Neural cell (in vitro differentiated cells): ENCODE data around the gene NBR1.

Source experiments
- EZH2 ChIP-seq: fragments of 200-600, 300-800 bp; shearing (Covaris generic), sonication (generic); IDR thresholded peaks from 2 replicates; pipeline ENCODE4 v1.6.1; 2014; ENCODE audit warnings: antibody characterized with exemption, low read length, borderline replicate concordance, mild to moderate bottlenecking; ENCODE audit not compliant: insufficient read depth, poor library complexity, severe bottlenecking
- MXI1 ChIP-seq: fragments of 450-650 bp; conservative IDR thresholded peaks from 2 replicates; pipeline ENCODE4 v1.6.1; 2014; ENCODE audit warnings: antibody characterized with exemption, mild to moderate bottlenecking; ENCODE audit not compliant: poor library complexity, severe bottlenecking
- POLR2AphosphoS5 ChIP-seq: IDR thresholded peaks from 2 replicates; pipeline ENCODE4 v1.6.1; 2012
- RAD21 ChIP-seq: fragments of 450-650 bp; conservative IDR thresholded peaks from 2 replicates; pipeline ENCODE4 v1.6.1; 2014; ENCODE audit warnings: antibody characterized with exemption, mild to moderate bottlenecking, moderate library complexity
- TAF1 ChIP-seq: IDR thresholded peaks from 2 replicates; pipeline ENCODE4 v1.6.1; 2012; ENCODE audit warnings: low read depth
- TF ChIP-seq, protein P1 (sequence below): fragments of 450-650 bp; IDR thresholded peaks from 2 replicates; pipeline ENCODE4 v1.5.1; 2014; ENCODE audit warnings: antibody characterized with exemption, mild to moderate bottlenecking, moderate library complexity; ENCODE audit not compliant: poor library complexity, severe bottlenecking
- TF ChIP-seq, protein P2 (sequence below): IDR thresholded peaks from 2 replicates; pipeline ENCODE4 v1.6.1; 2012; ENCODE audit warnings: borderline replicate concordance

DNA sequence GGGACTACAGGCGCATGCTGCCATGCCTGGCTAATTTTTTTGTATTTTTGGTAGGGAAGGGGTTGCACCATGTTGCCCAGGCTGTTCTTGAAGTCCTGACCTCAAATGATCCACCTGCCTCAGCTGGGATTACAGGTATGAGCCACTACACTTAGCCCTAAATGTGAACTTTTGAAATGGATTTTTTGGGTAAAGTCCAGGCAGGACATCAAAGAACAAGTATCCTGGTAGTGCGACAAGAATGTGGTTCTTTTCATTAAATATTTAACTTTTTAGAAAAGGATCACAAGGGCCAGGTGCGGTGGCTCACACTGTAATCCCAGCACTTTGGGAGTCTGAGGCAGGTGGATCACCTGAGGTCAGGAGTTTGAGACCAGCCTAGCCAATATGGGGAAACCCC is 15.3 kb upstream of the NBR1 start:
- TF ChIP-seq, protein P1, sequence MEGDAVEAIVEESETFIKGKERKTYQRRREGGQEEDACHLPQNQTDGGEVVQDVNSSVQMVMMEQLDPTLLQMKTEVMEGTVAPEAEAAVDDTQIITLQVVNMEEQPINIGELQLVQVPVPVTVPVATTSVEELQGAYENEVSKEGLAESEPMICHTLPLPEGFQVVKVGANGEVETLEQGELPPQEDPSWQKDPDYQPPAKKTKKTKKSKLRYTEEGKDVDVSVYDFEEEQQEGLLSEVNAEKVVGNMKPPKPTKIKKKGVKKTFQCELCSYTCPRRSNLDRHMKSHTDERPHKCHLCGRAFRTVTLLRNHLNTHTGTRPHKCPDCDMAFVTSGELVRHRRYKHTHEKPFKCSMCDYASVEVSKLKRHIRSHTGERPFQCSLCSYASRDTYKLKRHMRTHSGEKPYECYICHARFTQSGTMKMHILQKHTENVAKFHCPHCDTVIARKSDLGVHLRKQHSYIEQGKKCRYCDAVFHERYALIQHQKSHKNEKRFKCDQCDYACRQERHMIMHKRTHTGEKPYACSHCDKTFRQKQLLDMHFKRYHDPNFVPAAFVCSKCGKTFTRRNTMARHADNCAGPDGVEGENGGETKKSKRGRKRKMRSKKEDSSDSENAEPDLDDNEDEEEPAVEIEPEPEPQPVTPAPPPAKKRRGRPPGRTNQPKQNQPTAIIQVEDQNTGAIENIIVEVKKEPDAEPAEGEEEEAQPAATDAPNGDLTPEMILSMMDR, result no peak
- TF ChIP-seq EZH2 (no peak), POLR2AphosphoS5 (no peak), TAF1 (no peak), RAD21 (no peak), MXI1 (no peak)
- TF ChIP-seq, protein P2, sequence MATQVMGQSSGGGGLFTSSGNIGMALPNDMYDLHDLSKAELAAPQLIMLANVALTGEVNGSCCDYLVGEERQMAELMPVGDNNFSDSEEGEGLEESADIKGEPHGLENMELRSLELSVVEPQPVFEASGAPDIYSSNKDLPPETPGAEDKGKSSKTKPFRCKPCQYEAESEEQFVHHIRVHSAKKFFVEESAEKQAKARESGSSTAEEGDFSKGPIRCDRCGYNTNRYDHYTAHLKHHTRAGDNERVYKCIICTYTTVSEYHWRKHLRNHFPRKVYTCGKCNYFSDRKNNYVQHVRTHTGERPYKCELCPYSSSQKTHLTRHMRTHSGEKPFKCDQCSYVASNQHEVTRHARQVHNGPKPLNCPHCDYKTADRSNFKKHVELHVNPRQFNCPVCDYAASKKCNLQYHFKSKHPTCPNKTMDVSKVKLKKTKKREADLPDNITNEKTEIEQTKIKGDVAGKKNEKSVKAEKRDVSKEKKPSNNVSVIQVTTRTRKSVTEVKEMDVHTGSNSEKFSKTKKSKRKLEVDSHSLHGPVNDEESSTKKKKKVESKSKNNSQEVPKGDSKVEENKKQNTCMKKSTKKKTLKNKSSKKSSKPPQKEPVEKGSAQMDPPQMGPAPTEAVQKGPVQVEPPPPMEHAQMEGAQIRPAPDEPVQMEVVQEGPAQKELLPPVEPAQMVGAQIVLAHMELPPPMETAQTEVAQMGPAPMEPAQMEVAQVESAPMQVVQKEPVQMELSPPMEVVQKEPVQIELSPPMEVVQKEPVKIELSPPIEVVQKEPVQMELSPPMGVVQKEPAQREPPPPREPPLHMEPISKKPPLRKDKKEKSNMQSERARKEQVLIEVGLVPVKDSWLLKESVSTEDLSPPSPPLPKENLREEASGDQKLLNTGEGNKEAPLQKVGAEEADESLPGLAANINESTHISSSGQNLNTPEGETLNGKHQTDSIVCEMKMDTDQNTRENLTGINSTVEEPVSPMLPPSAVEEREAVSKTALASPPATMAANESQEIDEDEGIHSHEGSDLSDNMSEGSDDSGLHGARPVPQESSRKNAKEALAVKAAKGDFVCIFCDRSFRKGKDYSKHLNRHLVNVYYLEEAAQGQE, result no peak
